ENCODE measurements around the gene BTBD10.

Gene BTBD10

GRCh38 chr11:13462901-13463778 is at the start of gene BTBD10:
TSS of gene BTBD10 (minus strand) at chr11:13463222. CDS start at chr11:13445124, 18,098 bp downstream.
- peak; percentile 77 to 86 for DNase-seq (ENCODE audit: low read depth in 2 of 2)

DNA sequence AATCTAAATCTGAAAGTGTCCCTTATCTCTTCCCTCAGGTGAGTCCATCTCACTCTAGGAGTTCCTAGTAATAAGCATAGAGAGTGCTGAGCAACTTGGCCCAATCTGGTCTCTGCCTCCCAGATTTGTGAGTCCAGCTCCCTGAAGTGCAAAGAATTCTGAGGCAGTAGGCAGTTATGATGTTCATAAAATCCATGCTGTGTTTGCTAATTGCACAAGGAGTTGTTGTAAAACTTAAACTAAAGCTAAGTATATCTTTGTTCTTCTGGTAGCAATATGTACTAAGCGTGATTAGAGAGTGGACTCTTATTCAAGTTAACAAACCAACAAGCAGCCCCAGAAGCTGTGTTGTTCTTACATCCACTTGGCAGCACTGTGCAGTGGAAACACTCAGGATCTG is 40.4 kb upstream of the BTBD10 start:
- no peak for DNase-seq (ENCODE audit: low read depth in 2 of 2)

- no peak for DNase-seq (ENCODE audit: low read depth in 2 of 2)
Measured at GRCh38 chr11:13502492-13502891, 39.5 kb upstream of the BTBD10 start.

- DNase-seq (ENCODE audit: low read depth in 2 of 2) = no peak
Measured at GRCh38 chr11:13495929-13496328, 32.9 kb upstream of the BTBD10 start, which contains the start of gene PTH. TSS of gene PTH (minus strand) at chr11:13495997. CDS start at chr11:13492855, 3,142 bp downstream.

DNA sequence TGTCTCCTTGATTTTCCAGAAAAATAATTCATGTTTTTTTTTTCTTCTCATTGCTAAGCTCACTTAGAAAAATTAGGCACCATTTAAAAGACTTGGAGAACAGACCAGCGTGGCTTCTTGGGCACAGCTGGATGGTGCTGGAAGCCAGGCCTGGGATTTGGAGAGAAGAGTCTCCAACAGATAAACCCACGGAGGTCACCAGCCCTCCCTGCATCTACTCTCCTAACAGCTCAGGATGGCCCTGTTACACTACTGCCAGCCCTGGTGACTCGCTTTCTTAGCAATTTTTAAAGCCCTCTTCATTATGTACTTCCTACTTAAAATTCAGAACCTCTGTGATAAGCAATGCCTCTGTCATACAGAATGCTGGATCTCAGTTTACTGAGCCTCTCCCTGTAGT is 31.0 kb upstream of the BTBD10 start:
- DNase-seq (ENCODE audit: low read depth in 2 of 2) = no peak

DNA sequence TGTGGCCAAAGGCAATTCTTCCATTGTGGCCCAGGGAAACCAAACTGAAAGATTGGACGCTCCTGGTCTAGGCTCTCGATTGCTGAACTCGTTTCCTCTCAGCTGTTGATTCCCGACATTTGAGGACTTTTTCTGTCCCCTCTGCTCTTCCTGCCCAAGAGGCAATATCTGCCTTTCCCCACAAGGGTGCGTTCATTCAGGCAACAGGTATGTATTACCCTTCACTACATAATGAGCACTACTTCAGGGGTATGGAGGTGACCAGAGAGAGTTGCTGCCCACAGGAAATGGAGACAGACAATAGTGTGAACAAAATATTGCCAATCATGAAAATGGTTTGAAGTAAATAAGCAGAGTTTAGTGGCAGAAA is 24.6 kb upstream of the BTBD10 start:
- no peak for DNase-seq (ENCODE audit: low read depth in 2 of 2)

- DNase-seq (ENCODE audit: low read depth in 2 of 2) = peak; percentile 33 to 47
Measured at GRCh38 chr11:13486926-13487660, 24.1 kb upstream of the BTBD10 start.

DNA sequence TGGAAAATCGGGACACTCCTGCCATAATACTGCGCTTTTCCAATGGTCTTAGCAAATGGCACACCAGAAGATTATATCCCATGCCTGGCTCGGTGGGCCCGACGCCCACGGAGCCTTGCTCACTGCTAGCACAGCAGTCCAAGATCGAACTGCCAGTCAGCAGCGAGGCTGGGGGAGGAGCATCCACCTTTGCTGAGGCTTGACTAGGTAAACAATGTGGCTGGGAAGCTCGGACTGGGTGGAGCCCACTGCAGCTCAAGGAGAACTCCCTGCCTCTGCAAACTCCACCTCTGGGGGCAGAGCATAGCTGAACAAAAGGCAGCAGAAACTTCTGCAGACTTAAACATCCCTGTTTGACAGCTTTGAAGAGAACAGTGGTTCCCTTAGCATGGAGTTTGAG is 17.2 kb upstream of the BTBD10 start:
- DNase-seq (ENCODE audit: low read depth in 2 of 2) = no peak

- DNase-seq (ENCODE audit: low read depth in 2 of 2) = no peak
Measured at GRCh38 chr11:13479688-13480087, 16.7 kb upstream of the BTBD10 start.

DNA sequence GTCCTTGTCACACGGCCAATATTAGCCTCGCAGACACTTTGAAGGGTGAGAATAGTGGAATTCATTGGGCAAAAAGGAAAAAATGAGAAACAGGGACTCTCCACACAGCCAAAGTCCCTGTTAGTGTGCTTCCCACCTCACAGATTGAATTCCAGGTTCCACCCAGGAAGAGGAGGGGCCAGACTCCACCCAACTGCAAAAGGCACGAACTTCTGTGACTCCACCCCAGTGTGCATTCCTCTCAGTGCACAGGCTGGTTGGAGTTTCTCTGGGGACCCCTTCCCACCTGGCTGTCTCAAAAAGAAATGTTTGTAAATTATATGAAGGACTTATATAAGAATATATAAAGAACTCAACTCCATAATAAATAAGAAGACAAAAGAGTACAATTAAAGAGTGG is 12.1 kb upstream of the BTBD10 start:
- DNase-seq (ENCODE audit: low read depth in 2 of 2) = no peak

DNA sequence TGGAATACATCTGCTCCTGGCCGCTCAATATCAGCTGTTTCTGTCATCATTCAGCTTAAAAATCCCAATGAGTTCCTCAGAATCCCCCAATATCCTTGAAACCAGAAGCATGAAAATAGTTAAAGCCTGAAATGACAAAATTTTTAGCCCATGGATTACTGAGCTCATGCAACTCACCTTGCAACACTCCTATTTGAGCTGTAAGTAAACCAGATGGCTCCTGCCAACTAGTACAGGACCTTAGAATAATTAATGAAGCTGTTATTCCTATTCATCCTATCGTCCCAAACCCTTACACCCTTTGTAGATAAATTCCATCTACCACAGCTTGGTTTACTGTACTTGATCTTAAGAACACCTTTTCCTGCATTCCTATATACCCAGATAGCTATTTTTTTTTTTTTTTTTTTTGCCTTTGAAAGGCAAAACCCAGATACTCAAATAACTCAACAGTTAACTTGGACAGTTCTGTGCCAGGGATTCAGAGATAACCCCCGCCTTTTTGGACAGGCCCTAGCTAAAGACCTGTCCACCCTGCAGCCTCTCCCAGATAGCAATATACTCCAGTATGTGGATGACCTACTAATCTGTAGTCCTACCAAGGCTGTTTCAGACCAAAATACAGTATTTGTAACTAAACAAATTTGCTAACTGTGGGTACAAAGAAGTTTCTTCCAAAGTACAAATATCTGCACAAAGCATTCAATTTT is 10.1 kb upstream of the BTBD10 start:
- no peak for DNase-seq (ENCODE audit: low read depth in 2 of 2)

- DNase-seq (ENCODE audit: low read depth in 2 of 2) = no peak
Measured at GRCh38 chr11:13468750-13469149, 5.7 kb upstream of the BTBD10 start.

DNA sequence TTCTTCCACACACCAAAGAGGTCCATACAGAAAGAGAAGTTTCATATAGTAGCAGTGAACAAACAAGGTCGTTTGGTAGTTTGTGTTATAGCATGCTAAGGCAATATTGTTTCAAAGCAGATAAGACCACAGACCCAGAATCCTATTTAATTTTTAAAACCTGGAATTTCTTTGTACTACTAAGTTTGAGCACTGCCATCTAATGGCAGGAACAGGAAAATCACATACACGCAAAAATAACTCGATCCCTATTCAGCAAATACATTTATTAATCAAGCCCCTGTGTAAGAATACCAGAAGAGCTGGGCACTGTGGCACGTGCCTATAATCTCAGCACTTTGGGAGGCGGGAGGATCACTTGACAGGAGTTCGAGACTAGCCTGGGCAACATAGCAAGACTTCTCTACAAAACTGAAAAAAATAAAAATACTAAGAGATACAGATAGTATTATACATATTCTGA is 2.9 kb upstream of the BTBD10 start:
- DNase-seq (ENCODE audit: low read depth in 2 of 2) = no peak

GRCh38 chr11:13463779-13464290 is 813 bp upstream of the BTBD10 start:
- no peak for DNase-seq (ENCODE audit: low read depth in 2 of 2)

- peak in 1 of 2 donors; percentile 28 for DNase-seq (ENCODE audit: low read depth in 2 of 2)
Measured at GRCh38 chr11:13462311-13462900, 616 bp downstream of the BTBD10 start.

DNA sequence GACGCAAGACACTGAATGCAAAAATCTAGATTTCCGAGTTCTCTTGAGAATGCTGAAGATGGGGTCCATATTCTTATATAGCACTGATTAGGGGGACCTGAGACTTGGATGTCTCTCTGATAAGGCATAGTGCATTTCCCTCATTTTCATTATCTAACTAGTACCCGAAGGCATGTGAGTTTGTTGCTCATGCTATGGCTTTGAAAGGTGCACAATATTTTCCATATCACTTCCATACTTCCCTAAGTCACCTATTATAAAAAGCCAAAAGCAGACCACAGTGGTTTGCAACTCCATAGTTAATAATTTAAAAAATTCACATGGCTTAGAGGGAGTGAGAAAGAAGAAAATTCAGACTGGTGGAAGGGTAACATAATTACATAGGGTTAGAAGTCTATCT is 1.7 kb downstream of the BTBD10 start:
- DNase-seq (ENCODE audit: low read depth in 2 of 2) = no peak

DNA sequence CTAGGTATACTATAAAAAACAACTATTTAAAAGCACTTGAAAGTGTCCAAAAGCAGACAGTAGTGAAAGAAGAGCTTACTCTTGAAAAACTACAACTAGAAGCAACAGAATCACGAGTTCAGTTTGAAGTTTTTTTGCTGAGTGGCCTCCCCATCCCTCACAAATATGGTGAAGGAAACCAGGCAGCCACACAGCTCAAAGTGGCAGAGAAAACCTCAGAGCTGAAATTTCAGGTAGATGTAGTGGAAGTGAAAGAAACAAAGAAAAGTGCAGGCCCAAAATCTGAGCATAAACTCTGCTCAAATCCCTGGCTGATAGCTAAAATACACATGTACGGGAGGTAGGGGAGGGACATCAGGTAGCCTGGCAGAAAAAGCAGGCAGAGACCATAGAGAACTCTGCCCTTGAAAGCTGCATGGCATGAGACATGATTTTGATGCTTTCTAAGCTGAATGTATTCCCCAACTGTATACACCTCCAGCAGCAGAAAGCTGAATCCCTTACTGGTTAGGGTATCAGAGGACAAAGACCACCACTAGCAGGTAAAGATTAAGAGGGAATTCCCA is 12.1 kb downstream of the BTBD10 start:
- DNase-seq (ENCODE audit: low read depth in 2 of 2) = no peak

DNA sequence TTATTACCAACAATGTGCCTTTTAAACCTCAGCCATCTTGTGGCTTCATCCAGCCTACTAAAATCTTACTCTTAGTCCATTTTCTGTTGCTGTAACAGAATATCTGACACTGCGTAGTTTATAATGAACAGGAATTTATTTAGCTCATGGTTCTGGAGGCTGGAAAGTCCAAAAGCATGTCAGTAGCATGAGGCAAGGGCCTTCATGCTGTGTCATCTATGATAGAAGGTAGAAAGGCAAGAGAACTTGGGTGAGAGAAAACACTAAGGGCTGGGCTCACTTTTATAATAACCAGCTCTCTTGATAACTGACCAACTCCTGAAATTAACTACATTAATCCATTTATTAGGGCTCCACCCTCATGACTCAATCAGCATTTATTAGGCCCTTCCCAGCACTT is 13.5 kb downstream of the BTBD10 start:
- no peak for DNase-seq (ENCODE audit: low read depth in 2 of 2)

DNA sequence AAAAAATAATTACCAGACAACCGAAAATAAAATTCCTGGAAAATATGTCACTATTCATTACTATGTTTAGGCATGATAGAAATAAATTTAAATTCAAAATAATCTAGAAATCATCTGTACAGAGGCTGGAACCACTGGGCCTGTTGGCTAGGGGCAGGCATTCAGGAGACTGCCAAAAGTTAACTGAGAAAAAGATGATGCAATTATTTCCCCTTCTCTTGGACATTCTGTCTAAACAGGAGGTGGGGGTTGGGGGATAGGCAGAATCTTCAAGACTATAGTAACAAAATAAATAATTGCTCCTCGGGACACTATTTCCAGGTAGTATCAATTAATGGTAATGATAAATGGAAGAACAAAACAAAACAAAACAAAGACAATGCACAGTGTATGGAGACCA is 14.1 kb downstream of the BTBD10 start:
- DNase-seq (ENCODE audit: low read depth in 2 of 2) = no peak

GRCh38 chr11:13446444-13446843 is 16.6 kb downstream of the BTBD10 start:
- DNase-seq (ENCODE audit: low read depth in 2 of 2) = no peak

- no peak for DNase-seq (ENCODE audit: low read depth in 2 of 2)
Measured at GRCh38 chr11:13445588-13445987, 17.4 kb downstream of the BTBD10 start.

Data from stimulated activated CD8-positive, alpha-beta memory T cell treated with anti-CD3 and anti-CD28 coated beads, Interleukin-2, amount 100 ng/mL, for 1 hour (primary cell).